Adipocyte (in vitro differentiated cells): ENCODE data around the gene PTPN5.

Experiments
- DNase-seq: peaks from one replicate; pipeline ENCODE4 v3.0.0-alpha.2; 2015; ENCODE audit warnings: low read depth
- H3K27me3 ChIP-seq: replicated peaks from 2 replicates; pipeline ENCODE4 v1.7.0; 2013; ENCODE audit warnings: mild to moderate bottlenecking, low read length, moderate library complexity; ENCODE audit not compliant: control insufficient read depth, insufficient read depth
- H3K36me3 ChIP-seq: 2 replicates; pipeline ENCODE4 v1.7.0; 2013; ENCODE audit warnings: low read length, mild to moderate bottlenecking, moderate library complexity; ENCODE audit not compliant: control insufficient read depth, insufficient read depth, severe bottlenecking
- H3K4me1 ChIP-seq: 2 replicates; pipeline ENCODE4 v1.7.0; 2013; ENCODE audit warnings: mild to moderate bottlenecking, low read length, moderate library complexity; ENCODE audit not compliant: control insufficient read depth, insufficient read depth
- H3K4me3 ChIP-seq: 2 replicates; pipeline ENCODE4 v1.7.0; 2013; ENCODE audit warnings: mild to moderate bottlenecking, low read length, moderate library complexity
- H3K9ac ChIP-seq: 2 replicates; pipeline ENCODE4 v1.7.0; 2013; ENCODE audit warnings: mild to moderate bottlenecking, low read length, moderate library complexity
- H3K9me3 ChIP-seq: 2 replicates; pipeline ENCODE4 v1.7.0; 2013; ENCODE audit warnings: mild to moderate bottlenecking, low read length, moderate library complexity; ENCODE audit not compliant: control insufficient read depth

Gene PTPN5

GRCh38 chr11:18790883-18791206 is 753 bp downstream of the PTPN5 start:
- no peak overlapping the region for H3K9ac ChIP-seq
- DNase-seq = no peak
- no peak overlapping the region for H3K4me3 ChIP-seq
- H3K9me3 ChIP-seq = no peaks in the 10 kb centered on the region
- peaks cover 69% of the 10 kb centered on the region for H3K27me3 ChIP-seq
- H3K4me1 ChIP-seq = peaks cover 5% of the 10 kb centered on the region
- H3K36me3 ChIP-seq = no peaks in the 10 kb centered on the region

- Histone ChIP-seq H3K36me3 (no peaks in the 10 kb centered on the region), H3K9ac (no peak overlapping the region), H3K4me1 (peaks cover 9% of the 10 kb centered on the region), H3K9me3 (no peaks in the 10 kb centered on the region), H3K4me3 (no peak overlapping the region), H3K27me3 (peaks cover 60% of the 10 kb centered on the region)
- no peak for DNase-seq
These were observed 1.7 kb downstream of the PTPN5 start for GRCh38 chr11:18789942-18790341.

- Histone ChIP-seq H3K4me3 (no peak overlapping the region), H3K36me3 (no peaks in the 10 kb centered on the region), H3K27me3 (peaks cover 36% of the 10 kb centered on the region), H3K9me3 (no peaks in the 10 kb centered on the region), H3K9ac (no peak overlapping the region), H3K4me1 (peaks cover 8% of the 10 kb centered on the region)
- DNase-seq = peak; percentile 82
These were observed 6.2 kb downstream of the PTPN5 start for GRCh38 chr11:18785411-18785810.

GRCh38 chr11:18780896-18781295 is 10.7 kb downstream of the PTPN5 start:
- Histone ChIP-seq H3K9ac (no peak overlapping the region), H3K27me3 (peaks cover 11% of the 10 kb centered on the region), H3K9me3 (no peaks in the 10 kb centered on the region), H3K4me1 (peaks cover 9% of the 10 kb centered on the region), H3K36me3 (no peaks in the 10 kb centered on the region), H3K4me3 (no peak overlapping the region)
- no peak for DNase-seq

GRCh38 chr11:18780329-18780728 is 11.3 kb downstream of the PTPN5 start:
- Histone ChIP-seq H3K4me1 (peaks cover 5% of the 10 kb centered on the region), H3K4me3 (no peak overlapping the region), H3K27me3 (peaks cover 11% of the 10 kb centered on the region), H3K9me3 (no peaks in the 10 kb centered on the region), H3K36me3 (no peaks in the 10 kb centered on the region), H3K9ac (no peak overlapping the region)
- no peak for DNase-seq

- DNase-seq = no peak
- H3K9me3 ChIP-seq = no peaks in the 10 kb centered on the region
- no peak overlapping the region for H3K4me3 ChIP-seq
- peaks cover 5% of the 10 kb centered on the region for H3K4me1 ChIP-seq
- no peak overlapping the region for H3K9ac ChIP-seq
- peaks cover 21% of the 10 kb centered on the region for H3K27me3 ChIP-seq
- no peaks in the 10 kb centered on the region for H3K36me3 ChIP-seq
These were observed 13.1 kb downstream of the PTPN5 start for GRCh38 chr11:18778468-18778867.

- no peaks in the 10 kb centered on the region for H3K36me3 ChIP-seq
- no peak overlapping the region for H3K4me3 ChIP-seq
- no peak for DNase-seq
- peaks cover 22% of the 10 kb centered on the region for H3K27me3 ChIP-seq
- H3K9ac ChIP-seq = no peak overlapping the region
- H3K4me1 ChIP-seq = peaks cover 5% of the 10 kb centered on the region
- H3K9me3 ChIP-seq = peaks cover 5% of the 10 kb centered on the region
These were observed 15.3 kb downstream of the PTPN5 start for GRCh38 chr11:18776324-18776723.

- peaks cover 4% of the 10 kb centered on the region for H3K4me1 ChIP-seq
- peaks cover 22% of the 10 kb centered on the region for H3K27me3 ChIP-seq
- H3K9ac ChIP-seq = no peak overlapping the region
- peak; percentile 65 for DNase-seq
- H3K36me3 ChIP-seq = no peaks in the 10 kb centered on the region
- no peak overlapping the region for H3K4me3 ChIP-seq
- peaks cover 5% of the 10 kb centered on the region for H3K9me3 ChIP-seq
These were observed 15.9 kb downstream of the PTPN5 start for GRCh38 chr11:18775492-18776292.

- no peak overlapping the region for H3K4me3 ChIP-seq
- no peak overlapping the region for H3K9ac ChIP-seq
- H3K9me3 ChIP-seq = peaks cover 5% of the 10 kb centered on the region
- H3K36me3 ChIP-seq = no peaks in the 10 kb centered on the region
- no peak for DNase-seq
- H3K4me1 ChIP-seq = no peaks in the 10 kb centered on the region
- peaks cover 22% of the 10 kb centered on the region for H3K27me3 ChIP-seq
These were observed 16.8 kb downstream of the PTPN5 start for GRCh38 chr11:18774801-18775200.

- Histone ChIP-seq H3K4me3 (no peak overlapping the region), H3K9ac (no peak overlapping the region), H3K4me1 (no peaks in the 10 kb centered on the region), H3K36me3 (no peaks in the 10 kb centered on the region), H3K27me3 (peaks cover 22% of the 10 kb centered on the region), H3K9me3 (peaks cover 5% of the 10 kb centered on the region)
- no peak for DNase-seq
These were observed 17.9 kb downstream of the PTPN5 start for GRCh38 chr11:18773681-18774080.

- Histone ChIP-seq H3K27me3 (peaks cover 22% of the 10 kb centered on the region), H3K4me3 (no peak overlapping the region), H3K4me1 (no peaks in the 10 kb centered on the region), H3K36me3 (no peaks in the 10 kb centered on the region), H3K9me3 (peaks cover 5% of the 10 kb centered on the region), H3K9ac (no peak overlapping the region)
- no peak for DNase-seq
These were observed 18.5 kb downstream of the PTPN5 start for GRCh38 chr11:18773104-18773503.

GRCh38 chr11:18772211-18772610 is 19.4 kb downstream of the PTPN5 start:
- Histone ChIP-seq H3K9ac (no peak overlapping the region), H3K9me3 (peaks cover 5% of the 10 kb centered on the region), H3K27me3 (peaks cover 22% of the 10 kb centered on the region), H3K4me3 (no peak overlapping the region), H3K36me3 (no peaks in the 10 kb centered on the region), H3K4me1 (no peaks in the 10 kb centered on the region)
- DNase-seq = no peak
